Activated CD8-positive, alpha-beta memory T cell treated with anti-CD3 and anti-CD28 coated beads, Interleukin-2, amount 50 U/mL, for 1 hour (primary cell): ENCODE results near the gene TXNRD2.

Experiments
- DNase-seq: peaks from one replicate; pipeline ENCODE4 v3.0.0-alpha.2; 2020; ENCODE audit errors: extremely low read depth

The TXNRD2 gene

DNA sequence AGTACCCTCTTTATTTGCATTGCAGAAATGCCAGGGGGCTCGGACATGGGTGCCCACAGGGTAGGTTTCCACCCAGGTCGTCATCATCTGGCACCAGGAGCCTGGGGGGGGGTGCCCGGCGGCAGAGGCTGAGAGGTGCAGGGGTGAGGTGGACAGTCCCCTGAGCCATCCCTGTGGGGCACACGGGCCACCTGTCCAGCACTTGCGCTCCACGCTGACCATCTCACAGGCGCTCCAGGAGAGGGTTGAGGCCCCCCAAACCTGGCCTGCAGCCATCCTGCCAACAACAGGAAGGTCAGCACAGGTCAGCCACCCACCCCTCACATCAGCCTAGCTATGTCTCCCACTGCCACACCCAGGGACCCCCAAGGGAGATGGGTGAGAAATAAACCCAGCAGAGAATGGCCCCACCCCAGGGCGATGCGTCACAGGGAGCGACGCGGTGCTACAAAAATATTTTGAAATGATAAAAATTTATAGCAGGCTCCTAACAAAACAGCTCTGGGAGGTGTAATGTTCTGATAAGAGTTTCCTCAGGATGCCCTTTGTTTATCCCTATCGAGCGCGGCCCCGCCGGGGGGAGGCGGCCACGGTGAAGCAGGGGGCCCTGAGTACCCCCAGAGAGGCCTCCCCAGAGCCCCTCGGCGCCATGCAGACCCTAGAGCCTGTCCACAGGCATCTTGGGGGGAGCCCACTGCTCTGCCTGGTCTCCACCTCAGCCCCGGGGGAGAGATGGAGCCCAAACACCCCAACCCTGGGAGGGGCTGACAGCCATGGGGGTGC lies 65.9 kb downstream of the TXNRD2 start:
- no peak for DNase-seq

DNA sequence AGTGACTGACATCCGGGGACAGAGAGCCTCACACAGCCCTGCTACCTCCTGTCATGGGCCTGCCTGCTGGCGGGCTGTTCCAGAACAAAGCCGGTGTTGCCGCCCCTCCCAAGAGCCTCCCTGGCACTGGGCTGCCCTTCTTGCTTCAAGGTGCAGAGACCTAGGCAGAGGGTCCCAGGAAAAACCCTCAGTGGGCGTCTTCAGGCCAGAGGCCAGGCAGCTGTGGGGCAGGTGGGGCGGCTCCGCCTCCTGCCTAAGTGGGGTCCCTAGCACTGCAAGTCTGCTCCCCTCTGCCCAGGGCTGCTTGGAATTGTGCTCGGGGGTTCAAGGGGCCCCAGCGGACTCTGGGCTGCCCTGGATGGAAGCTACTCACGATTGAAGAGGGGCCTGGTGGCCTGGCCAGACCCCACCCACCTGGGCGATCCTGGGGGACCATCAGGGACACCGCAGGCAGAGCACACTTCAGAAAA lies 66.5 kb downstream of the TXNRD2 start:
- DNase-seq, result no peak

DNA sequence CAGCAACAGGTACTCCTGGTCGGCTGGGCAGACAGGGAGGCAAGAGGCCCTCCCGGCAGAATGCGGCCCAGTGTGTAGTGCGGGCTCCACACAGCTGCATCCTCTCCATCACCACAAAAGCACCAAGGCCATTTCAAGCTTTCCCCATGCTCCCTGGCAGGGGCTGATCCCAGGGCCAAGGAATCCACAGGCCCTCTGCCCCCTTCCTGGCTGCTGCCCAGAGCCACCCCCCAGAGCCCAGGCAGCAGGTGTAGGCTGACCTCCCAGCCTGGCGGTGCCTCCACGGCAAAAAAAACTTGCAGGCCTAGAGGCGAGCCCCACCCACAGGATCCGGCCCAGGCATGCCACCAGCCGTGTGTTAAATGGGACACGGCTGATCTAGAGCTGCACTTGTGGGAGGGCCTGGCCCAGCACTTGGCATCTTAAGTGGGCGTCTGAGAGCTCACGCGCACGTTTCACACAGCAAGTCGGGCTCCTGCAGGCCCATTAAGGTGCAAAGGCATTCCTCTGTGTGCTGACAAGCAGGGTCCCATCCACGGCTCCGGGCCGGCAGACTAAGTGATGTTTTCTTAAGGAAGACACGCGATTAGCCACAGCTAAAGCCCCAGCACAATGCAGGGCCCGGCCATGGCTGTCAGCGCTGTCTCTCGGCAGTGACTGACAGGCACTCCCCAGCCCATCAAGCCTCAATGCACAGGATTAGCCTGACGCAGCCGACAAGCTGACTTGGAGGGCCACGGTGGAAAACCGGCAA lies 67.1 kb downstream of the TXNRD2 start:
- no peak for DNase-seq

DNA sequence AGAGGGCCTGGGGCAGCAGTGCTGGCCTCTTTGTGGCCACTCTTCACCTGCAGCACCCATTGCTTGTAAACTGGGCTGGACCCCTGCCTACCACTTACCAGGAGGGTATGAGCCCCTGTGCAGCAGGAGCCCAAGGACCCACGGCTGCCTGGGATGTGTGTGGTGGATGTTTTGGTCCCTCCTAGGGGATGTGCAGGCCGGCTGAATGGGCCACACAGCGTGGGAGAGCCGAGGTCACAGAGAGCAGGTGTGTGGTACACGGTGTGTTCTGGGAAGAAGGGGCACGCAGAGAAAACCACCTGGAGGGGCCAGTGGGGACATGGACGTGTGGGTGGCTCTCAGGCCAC lies 67.7 kb downstream of the TXNRD2 start:
- no peak for DNase-seq

DNA sequence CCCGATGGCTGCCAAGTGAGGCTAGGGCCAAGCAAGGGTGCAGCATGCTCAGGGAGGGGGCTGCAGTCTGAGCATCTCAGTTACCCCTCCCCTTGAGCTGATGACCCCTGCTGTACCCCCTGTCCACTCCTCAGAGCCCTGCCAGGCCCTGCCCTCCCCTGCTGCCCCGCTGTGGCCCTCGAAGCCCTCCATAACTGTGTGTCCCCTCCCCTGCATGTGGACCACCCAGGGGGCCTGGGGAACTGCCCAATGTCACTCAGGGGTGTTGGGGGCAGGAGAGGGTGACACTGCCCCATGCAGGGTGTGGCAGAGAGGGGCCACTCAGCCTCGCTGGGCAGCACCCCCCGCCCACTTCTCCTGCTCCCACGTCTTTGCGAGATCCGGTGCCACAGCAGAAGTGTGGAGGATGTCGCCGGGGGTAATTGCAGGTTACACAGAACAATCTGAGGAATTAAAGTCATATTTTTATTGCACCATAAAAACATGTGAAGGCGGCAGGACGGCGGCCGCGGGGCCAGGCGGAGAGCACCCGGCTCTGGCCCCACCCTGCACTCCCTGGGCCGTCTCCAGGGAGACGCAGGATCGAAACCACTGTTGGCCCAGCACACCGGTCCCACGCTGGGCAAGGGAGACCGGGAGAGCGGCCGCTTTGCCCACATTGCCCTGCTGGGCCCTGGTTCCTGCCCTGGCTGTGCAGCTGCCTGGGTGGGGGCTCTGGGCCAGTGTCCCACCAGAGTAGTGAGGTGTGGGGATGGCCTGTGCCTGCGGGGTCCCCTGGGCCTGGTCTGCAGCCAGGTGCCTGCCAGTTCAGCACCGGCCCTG lies 68.3 kb downstream of the TXNRD2 start:
- no peak for DNase-seq

DNA sequence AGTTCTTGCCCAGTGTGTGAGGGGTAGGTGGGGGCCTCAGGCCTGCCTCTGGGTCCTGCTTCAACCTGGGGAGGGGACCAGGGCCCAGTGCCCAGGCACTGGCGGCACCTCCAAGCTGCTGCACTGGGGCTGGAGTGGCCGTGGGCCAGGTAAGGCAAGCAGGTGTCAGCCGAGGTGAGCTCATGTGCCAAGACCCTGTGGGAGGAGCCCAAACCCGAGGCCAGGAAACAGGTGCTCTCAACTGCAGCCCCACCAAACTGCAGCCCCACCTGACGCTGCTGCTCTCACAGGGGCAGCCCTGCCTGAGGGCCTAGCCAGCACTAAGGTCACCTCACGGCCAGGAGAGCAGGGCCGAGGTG lies 68.9 kb downstream of the TXNRD2 start:
- DNase-seq, result no peak

DNA sequence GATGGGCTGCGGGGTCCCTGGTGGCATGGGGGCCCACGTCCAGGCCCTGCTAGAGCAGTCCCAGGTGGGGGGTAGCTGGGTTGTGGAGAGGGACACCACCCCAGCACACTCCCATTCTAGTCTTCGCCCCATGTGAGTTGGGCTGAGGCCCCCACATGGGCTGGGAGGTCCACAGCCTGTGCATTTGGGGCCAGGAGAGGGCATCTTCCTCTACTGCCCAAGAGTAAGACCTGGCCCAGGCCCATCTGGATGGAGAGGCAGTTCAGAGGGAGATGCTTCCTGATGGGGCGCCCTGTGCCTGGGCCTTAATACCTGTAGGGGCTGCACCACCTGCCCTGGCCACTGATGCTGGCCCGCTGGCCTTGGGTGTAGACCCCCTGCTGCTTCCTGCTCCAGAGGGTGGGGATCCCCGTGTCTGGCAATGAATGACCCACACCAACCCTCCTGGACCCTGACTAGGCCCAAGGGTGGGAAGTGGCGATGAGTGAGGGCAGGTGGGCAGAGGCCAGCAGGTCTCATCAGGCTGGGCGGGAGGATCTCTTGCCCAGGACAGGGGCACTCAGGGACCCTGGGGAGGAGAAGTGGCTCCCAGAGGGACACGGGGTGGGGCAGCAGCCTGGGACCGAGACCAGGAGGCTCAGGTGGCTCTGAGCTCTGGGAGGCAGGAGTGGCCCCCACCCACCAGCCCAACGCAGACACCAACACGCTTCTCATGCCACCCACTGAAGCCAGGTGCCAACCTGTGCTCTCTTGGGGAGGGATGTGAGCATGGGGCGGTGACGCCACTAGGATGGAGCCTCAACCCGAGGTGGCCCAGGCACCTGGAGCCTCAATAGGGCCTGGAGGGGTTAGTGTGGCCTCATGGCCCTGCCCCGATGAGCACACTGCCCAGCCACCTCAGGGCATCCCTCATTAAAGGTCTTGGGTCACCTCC lies 69.5 kb downstream of the TXNRD2 start:
- DNase-seq, result no peak

DNA sequence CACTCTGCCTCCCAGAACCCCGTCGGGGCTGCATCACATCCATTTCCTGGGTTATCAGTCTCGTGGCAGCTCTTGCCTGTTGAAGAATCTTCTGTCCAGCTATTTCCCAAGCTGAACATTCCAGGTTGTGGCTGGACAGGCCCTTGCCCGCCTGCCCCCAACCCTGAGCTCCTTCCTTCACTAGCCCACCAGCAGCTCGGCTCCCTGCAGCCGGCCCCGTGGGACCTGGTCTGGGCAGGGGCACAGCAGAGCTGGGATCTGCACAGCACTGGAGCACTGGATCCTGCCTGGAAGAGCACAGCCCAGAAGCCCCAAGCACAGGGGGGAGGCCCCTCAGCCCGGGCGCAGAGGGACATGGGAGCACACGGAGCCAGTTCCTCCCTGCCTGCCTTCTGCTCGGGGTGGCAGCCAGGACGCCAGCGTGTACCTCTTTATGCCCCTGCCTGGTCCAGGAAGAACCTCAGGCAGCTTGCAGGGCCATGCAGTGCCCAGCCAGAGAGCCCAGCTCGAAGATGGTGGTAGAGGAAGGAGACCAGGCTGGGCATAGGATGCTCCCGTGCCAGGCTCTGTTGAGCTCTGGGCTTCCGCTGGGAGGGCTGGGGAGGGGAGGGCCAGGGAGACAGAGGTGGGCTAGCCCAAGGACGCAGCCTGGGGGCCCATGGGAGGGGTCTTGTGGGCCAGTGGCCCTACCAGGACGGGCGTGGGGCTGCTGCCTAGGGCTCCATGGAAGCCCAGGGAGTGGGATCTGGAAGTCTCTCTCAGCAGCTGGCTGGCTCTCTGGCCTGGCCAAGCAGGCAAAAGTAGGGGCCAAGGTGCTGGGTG lies 70.4 kb downstream of the TXNRD2 start:
- no peak for DNase-seq

DNA sequence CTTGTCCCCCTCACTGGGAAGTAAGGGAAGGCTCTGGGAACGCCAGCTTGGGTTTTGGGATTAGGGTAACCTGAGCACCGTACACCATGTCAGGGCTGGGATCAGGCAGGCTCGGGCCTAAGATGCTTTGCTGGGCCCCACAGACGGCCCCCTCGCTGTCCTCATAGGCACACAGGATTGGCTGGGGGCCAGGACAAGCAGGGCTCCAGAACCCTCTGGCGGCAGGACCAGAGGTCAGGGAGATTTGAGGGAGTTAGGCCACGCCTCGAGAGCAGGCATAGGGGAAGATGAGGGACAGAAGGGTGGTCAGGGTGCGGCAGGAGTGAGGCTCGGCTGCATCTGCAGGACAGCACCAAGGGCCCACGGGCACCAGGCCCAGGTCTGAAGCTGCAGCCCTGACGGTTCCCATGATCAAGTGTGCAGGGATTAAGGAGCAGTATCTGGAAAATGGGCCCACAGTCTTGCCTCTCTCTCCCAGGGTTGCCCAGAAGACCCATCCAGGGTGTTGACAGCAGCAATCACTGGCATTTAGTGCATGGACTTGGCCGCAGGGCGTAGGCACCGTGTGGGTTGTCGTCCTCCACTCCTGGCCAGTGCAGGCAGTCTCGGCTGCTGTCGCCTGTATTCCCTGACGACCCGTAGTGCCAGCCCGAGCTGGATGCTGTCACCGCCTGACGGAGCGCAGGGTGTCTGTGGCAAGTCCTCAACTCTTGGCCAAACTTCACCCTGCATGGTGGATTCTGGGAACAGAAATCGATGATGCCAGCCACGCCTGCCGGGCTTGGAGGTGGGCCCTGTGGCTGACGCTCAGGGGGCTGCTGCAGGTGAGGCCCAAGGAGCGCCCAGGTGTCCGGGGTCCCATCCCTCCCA lies 71.2 kb downstream of the TXNRD2 start:
- DNase-seq, result no peak

DNA sequence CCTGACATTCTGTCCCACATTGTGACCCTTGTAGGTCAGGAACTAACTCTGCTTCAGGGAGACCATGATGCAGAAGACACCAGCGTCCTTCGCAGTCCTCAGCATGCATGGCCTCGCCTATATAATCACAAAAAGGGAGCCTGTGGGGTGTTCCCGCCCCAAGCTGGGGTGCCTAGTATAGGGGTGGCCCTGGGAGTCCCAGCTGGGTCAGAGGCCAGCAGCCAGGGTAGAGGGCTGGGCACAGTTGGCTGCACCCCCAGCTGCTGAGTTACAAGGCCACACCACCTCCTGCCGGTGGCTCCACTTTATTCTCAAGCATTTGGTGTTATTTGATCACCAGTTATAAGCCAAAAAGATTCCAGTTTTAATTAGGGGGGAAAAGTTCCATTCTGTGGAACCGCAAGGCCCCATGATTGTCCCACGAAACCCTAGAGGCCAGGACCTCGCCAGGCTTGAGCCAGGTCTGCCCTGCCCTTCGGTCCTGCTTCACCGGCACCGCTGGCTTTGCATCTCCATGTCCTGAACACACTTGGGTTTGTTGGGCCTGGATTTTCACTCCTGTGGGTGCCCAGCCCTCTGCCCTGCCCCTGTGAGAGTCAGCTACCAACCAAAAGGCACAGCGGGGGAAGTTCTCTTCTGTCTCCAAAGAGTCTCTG lies 72.0 kb downstream of the TXNRD2 start:
- no peak for DNase-seq

DNA sequence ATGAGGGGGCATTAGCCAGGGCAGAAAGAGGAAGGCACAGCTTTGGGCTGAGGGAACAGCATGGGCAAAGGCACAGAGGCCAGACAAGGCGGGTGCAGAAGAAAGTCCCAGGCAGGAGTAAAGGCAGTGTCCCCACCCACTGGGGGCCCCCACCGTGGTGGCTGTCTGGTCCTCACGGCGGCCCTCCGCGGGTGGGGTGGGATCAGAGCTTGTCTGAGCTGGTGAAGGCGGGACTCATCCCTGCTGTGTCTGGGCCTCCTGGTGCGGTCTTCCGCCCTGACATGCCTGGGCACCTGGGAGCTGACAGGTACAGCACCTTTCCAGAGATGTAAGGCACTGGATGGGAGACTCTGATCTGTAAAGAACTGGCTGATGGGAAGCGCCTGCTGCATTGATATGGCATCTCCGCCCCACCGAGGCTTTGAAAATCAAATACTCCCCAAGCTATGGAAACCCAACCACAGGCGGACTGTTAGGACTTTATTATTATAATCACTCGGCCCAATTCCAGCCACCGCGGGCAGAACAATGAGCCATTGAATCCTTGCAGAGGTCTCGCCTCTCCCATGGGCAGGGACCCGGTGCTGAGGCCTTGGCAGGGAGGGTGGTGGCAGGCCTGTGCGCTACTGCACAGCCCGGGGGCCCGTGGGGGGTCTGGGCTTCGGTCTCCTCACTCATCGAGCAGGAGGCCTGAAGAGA lies 72.7 kb downstream of the TXNRD2 start:
- DNase-seq, result no peak

DNA sequence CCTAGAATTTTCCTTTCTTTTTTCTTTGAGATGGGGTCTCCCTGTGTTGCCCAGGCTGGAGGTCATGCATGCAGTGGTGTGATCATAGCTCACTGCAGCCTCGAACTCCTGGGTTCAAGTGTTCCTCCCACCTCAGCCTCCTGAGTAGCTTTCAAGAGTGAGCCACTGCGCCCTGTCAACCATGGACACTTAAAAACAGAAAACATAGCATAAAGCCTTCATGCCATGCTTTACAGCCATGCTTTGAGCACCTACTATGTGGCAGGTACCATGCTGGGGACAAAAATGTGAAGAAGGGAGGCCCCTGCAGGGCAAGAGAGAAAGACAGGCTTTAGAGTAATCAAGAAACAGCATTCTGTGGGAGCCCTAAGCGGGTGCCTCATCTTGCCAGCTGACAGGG lies 73.3 kb downstream of the TXNRD2 start:
- DNase-seq, result no peak

DNA sequence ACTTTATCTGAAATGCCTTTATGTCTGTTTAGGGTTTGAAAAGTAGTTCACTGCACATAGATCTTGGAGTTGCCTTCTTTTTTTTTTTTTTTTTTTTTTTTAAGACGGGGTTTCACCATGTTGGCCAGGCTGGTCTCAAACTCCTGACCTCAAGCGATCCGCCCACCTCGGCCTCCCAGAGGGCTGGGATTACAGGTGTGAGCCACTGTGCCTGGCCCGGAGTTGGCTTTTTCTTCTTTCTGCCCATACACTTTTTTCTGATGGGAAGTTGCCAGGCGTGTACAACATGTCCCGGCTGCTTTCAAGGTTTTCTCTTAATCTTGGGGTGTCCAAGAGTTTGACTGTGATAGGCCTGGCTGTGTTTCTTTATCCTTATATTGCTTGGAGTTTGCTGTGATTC lies 74.0 kb downstream of the TXNRD2 start:
- no peak for DNase-seq

DNA sequence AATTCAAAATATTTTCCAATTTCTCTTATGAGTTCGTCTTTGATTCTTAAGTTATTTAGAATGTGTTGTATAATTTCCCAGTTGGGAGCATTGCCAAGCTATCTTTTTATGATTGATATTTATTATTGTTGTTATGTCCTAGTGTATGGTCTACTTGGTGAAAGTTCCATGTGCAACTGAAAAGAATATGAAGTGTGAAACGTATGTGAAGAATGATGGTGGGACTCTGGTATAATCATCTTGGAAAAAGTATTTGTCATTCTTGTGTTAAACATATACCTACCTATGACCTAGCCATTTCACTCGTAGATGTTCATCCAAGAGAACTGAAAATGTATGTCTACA lies 75.0 kb downstream of the TXNRD2 start:
- no peak for DNase-seq

DNA sequence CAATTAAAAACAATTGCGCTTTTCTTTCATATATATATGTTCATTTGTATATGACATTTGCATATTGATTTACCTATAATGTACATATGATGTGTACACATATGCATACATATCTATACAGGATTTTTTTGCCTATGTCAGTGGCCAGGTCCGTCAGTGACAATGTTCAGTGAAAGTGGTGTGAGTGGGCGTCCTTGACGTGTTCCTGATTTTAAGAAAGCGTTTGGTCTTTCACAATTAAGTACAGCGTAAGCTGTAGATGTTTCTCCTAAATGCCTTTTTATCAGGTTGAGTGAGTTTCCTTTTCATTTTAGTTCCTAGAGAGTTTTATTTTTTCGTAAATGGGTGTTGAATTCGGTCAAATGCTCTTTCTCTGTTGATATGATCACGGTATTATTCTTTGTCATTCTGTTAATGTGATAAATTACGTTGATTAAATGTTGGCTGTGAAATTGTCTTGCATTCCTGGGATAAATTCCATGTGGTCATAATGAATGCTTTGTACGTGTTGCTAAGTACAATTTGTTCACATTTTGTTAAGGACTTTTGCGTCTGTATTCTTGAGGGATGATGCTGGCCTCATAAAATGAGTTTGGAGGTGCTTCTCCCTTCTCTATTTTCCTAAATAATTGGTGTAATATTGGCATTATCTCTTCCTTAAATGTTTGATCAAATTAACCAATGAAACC lies 76.3 kb downstream of the TXNRD2 start:
- DNase-seq, result no peak

DNA sequence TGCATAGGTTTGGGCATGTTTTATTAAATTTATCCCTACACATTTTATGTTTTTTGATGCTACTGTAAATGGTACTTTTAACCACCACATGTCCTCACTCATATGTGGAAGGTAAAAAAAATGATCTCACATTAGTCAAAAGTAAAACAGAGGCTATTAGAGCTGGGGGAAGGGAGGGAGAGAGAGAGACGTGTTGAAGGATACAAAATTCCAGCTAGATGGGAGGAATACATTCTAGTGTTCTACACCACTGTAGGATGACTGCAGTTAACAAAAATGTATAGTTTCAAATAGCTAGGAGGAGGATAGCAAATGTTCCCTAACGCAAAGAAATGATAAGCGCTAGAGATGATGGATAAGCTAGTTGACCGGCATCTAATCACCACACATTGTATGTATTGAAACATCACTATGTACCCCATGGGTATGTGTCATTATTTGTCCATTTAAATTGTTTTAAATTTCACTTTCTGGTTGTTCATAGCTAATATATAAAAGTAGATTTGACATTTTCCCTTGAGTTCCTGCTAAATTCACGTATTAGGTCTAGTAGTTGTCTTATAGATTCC lies 77.0 kb downstream of the TXNRD2 start:
- DNase-seq, result no peak

DNA sequence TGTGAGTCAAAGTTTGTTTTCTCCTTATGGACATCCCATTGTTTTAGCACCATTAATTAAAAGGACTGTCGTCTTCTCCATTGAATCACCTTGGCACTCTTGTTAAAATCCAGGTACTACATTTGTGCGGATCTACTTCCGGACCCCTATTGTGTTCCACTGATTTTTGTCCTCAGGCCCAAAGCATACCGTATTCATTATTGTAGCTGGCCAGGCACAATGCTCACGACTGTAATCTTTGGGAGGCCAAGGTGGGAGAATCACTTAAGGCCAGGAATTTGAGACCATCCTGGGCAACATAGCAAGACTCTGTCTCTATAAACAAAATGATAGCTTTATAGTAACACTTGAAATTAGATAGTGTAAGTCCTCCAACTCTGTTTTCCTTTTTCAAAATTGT lies 78.0 kb downstream of the TXNRD2 start:
- DNase-seq, result no peak
